ENCODE results near the gene CDH12.
"Not testable (repeated sequence)": the region's sequence is repeated elsewhere in the genome, so short reads cannot be mapped to it uniquely, and the experiment has no call there.

CDH12 gene

DNA sequence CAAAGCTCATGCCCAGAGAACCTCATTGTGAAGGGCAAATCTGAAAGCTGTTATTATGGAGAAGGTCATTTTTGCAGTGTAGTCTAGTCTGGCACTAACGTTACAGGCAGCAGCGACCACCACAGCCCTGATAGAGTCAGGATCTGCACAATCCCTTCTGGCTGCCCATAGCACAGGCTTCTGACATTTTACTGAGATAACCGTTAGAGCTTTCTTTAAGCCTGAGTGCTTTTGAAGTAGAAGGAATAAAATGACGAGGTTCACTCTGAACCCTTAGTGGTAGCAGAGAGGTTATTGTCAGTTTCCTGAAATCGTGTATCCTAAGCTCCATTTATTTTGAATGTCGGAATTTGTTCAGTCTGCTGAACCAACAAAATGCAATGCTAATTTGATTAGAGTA, 505.1 kb downstream of the CDH12 start:
- DNase-seq (ENCODE audit: insufficient read length, low spot score) (no peak), FAIRE-seq (no peak)
- TF ChIP-seq POLR2A (IDR thresholded peaks at IDR 0.05; ENCODE audit: low read depth, low read length): no peak

GRCh38 chr5:22344000-22344399, 509.1 kb downstream of the CDH12 start:
- no peak for TF ChIP-seq POLR2A (IDR thresholded peaks at IDR 0.05; ENCODE audit: low read depth, low read length)
- FAIRE-seq: no peak
- DNase-seq (ENCODE audit: insufficient read length, low spot score): no peak

DNA sequence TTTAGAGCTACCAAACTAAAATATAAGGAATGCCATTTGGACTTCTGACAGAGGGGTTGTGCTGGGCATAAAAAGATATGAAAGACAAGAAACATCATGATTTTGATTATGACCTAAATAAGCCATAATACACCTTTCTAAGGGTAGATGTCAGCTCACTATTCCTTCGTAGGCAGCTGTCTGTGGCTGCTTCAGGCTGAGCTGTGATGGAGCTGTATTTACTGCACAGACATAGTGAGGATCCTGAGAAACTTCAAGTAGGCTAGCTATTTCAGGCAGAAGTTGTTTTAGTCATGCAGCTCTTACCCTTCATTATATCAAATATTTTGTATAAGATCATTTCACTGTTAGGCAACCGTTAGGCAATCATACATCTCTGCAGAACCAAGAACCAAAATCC, 511.7 kb downstream of the CDH12 start:
- DNase-seq (ENCODE audit: insufficient read length, low spot score) (no peak), FAIRE-seq (no peak)
- no peak for TF ChIP-seq POLR2A (IDR thresholded peaks at IDR 0.05; ENCODE audit: low read depth, low read length)

- FAIRE-seq; DNase-seq (ENCODE audit: insufficient read length, low spot score): not testable (repeated sequence)
Observed at GRCh38 chr5:22332949-22333348, 520.2 kb downstream of the CDH12 start.

DNA sequence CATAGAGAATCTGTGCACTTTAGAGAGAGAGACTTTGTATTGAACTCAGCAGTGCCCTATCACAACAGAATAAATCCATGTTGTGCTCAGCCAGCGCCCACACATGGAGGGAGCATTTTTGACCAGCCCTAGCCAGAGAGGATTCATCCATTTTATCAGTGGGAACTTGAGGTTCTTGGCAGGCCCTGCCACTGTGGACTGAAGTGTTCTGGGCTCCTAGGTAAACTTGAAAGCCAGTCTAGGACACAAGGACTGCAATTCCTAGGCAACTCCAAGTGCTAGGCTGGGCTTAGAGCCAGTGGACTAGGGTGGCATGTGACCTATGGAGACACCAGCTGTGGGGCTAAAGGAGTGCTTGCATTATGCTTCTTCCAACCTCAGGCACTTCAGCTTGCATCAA, 523.5 kb downstream of the CDH12 start:
- FAIRE-seq: no peak
- DNase-seq (ENCODE audit: insufficient read length, low spot score): no peak
- no peak for TF ChIP-seq POLR2A (IDR thresholded peaks at IDR 0.05; ENCODE audit: low read depth, low read length)

- no peak for DNase-seq (ENCODE audit: insufficient read length, low spot score)
- no peak for FAIRE-seq
- no peak for TF ChIP-seq POLR2A (IDR thresholded peaks at IDR 0.05; ENCODE audit: low read depth, low read length)
Observed at GRCh38 chr5:22319798-22320197, 533.3 kb downstream of the CDH12 start.

DNA sequence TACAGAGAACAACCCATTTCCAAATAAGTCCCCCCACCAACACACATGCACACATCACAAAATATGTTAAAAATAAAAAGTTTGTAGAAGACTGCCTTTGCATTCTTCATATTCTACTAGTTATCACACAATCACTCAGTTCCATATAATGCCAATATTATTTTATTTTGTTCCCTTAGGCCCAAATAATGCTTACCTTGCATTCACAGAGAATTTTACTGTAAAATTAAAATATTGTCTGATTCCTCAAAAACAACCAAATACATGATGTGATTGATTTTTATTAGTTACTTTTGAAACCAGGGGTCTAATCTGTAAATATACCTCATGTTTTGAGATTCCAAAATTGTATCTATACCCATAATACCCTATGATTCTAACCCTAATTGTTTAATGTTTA, 536.9 kb downstream of the CDH12 start:
- no peak for TF ChIP-seq POLR2A (IDR thresholded peaks at IDR 0.05; ENCODE audit: low read depth, low read length)
- DNase-seq (ENCODE audit: insufficient read length, low spot score) (no peak), FAIRE-seq (no peak)

DNA sequence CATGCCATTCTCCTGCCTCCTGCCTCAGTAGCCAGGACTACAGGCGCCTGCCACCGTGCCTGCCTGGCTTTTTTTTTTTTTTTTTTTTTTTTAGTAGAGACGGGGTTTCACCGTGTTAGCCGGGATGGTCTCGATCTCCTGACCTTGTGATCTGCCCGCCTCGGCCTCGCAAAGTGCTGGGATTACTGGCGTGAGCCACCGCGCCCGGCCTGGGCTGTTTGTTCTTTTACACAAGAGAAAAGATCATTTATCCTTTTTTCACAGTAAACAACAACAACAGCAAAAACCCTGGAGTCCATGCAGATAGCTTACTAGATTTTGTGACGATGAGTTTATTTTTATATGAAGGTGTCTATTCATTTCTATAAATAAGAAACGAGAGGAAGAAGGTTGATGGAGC, 538.1 kb downstream of the CDH12 start:
- not testable (repeated sequence) for FAIRE-seq; DNase-seq (ENCODE audit: insufficient read length, low spot score)

GRCh38 chr5:22314548-22314947, 538.6 kb downstream of the CDH12 start:
- DNase-seq (ENCODE audit: insufficient read length, low spot score) (no peak), FAIRE-seq (peak; percentile 6)
- no peak for TF ChIP-seq POLR2A (IDR thresholded peaks at IDR 0.05; ENCODE audit: low read depth, low read length)

DNA sequence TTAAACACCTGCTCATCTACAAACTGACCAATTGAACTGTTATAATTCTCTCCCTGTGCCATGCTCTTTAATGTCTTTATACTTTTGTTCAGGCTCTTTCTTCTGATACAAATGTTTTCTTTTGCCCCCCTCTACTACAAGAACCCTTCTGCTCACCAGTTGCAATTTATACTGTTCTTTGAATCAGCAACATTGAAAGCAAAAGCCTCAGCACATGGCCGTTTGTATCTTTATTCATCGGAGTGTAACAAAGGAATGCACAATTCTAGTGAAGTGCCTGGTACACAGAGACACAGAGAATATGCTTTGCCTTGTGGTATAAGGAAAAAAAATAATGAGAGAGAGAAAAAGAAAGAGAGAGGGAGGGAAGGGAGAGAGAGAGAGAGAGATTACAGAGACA, 547.1 kb downstream of the CDH12 start:
- FAIRE-seq (no peak), DNase-seq (ENCODE audit: insufficient read length, low spot score) (no peak)
- no peak for TF ChIP-seq POLR2A (IDR thresholded peaks at IDR 0.05; ENCODE audit: low read depth, low read length)

- TF ChIP-seq POLR2A (IDR thresholded peaks at IDR 0.05; ENCODE audit: low read depth, low read length): no peak
- FAIRE-seq: no peak
- DNase-seq (ENCODE audit: insufficient read length, low spot score): no peak
Observed at GRCh38 chr5:22295832-22296231, 557.3 kb downstream of the CDH12 start.

DNA sequence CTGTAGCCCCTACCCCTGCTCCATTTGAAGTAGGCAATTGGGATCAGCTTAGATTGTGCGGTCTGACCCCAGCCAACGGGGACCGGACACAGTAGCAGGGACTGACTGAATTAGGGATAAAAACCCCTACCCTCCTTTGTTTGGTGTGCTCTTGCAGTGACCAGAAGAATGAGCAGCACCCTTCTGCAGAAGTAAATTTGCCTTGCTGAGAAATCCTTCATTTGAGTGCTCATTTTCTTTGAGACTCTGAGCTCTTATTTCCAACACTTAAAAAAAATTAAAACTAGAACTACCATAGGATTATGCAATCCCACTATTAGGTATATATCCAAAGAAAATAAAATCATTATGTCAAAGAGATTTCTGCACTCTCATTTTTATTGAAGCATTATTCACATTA, 560.0 kb downstream of the CDH12 start:
- FAIRE-seq (no peak), DNase-seq (ENCODE audit: insufficient read length, low spot score) (no peak)
- TF ChIP-seq POLR2A (IDR thresholded peaks at IDR 0.05; ENCODE audit: low read depth, low read length): no peak

GRCh38 chr5:22278164-22278563, 575.0 kb downstream of the CDH12 start:
- DNase-seq (ENCODE audit: insufficient read length, low spot score) (no peak), FAIRE-seq (no peak)
- TF ChIP-seq POLR2A (IDR thresholded peaks at IDR 0.05; ENCODE audit: low read depth, low read length): no peak

- TF ChIP-seq POLR2A (IDR thresholded peaks at IDR 0.05; ENCODE audit: low read depth, low read length): no peak
- DNase-seq (ENCODE audit: insufficient read length, low spot score) (no peak), FAIRE-seq (no peak)
Observed at GRCh38 chr5:22277006-22277405, 576.1 kb downstream of the CDH12 start.

GRCh38 chr5:22265855-22266254, 587.3 kb downstream of the CDH12 start:
- DNase-seq (ENCODE audit: insufficient read length, low spot score): not testable (repeated sequence)

GRCh38 chr5:22258139-22258538, 595.0 kb downstream of the CDH12 start:
- DNase-seq (ENCODE audit: insufficient read length, low spot score): no peak
- no peak for FAIRE-seq
- TF ChIP-seq POLR2A (IDR thresholded peaks at IDR 0.05; ENCODE audit: low read depth, low read length): no peak

More at GRCh38 chr5:22265855-22266254, 587.3 kb downstream of the CDH12 start:
- not testable (repeated sequence) for FAIRE-seq

Measured in H54 (cell line).